GM12891 (cell line): Measurements from ENCODE around the gene THADA.

ENCODE experiments used
- POLR2A ChIP-seq: IDR thresholded peaks from 2 replicates; pipeline ENCODE4 v1.6.1; 2011; ENCODE audit warnings: low read depth, low read length, control low read depth
- POLR2AphosphoS5 ChIP-seq: IDR thresholded peaks from 2 replicates; pipeline ENCODE4 v1.6.1; 2011; ENCODE audit warnings: low read depth, low read length, control low read depth
- TAF1 ChIP-seq: IDR thresholded peaks from 2 replicates; pipeline ENCODE4 v1.6.1; 2011; ENCODE audit warnings: low read depth, low read length, control low read depth

DNA sequence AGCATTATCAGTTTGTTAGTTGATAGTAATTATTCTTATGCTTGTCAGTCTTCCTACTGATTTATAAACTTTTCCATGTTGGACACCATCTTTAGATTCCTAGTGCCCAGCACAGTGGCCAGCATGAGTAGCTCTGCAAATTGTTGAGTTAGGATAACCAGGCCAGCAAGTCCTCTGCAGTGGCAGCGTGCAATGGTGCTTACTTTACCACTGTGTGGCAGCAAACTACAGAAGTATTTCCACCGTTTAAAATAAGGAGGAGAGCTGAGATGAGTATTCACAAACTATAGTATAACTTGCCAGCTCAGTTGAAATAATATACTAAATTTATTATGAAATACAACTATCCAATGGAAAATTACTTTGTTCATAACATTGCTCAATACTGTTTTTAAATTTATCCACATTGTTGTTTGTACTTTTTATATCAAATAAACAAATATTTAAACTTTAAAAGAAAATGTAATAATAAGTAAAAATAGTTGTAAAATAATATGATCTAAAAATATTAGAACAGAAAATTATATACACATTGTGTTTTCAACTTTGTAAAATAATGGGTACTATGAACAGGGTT is 9.3 kb upstream of the THADA start:
- TF ChIP-seq POLR2A (no peak), POLR2AphosphoS5 (no peak), TAF1 (no peak)
